ENCODE data around the gene RAMP3. TPM values are rescaled to one million over a fixed set of nuclear protein-coding genes. Genes with fewer than 3 reads are reported as not detected.
A peak's percentile ranks its signal among the peaks of the same experiment; 100 is the strongest.

RAMP3 gene
- total and polyA plus RNA-seq, 9 donors, result 2.9 to 26.0 (median 8.0) TPM

DNA sequence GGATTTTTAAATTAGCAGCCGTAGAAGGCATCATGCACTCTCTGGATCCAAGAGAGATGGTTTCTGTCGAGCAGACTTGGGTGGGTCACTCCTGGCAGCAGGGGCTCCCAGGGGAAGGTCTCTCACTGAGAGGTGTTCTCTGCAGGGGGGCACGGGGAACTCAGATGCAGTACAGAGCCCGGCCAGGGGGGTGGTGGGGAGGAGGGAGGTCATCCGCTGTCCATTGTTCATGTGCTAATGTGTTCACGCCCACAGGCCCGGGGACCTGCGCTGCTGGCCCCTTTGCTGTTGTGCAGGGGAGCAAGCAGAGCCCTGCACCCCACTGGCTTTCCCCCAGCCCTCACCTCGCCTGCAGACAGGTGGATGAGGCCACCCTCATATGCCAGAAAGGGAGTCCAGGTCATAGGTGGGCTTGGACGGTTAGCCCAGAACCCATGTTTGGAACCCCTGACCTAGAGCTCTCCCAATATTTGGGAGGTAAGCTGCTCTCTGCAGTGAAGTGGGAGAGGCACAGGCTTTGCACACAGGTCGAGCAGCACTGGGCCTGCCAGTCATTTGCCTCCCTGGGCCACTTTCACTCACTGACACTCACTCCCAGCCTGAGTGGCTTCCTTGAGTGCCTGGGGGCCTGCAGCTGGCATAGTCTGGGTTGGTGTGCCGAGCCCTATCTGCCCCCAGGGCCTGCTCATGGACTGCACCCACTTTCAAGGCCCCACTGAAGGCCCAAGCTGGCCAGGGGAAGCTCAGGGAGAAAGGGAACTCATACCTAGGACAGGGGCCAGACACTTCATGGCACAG lies 33.5 kb upstream of the RAMP3 start:
- no peak overlapping the region for H3K4me3 ChIP-seq
- 57 to 68% (median 61%) methylated on average over 12 of the region's 12 CpGs for WGBS, 3 donors
- H3K4me1 ChIP-seq (ENCODE audit: insufficient read depth), result no peaks in the 10 kb centered on the region
- no peak overlapping the region for H3K27ac ChIP-seq
- DNase-seq, result peak in 1 of 5 donors; percentile 5
- TF ChIP-seq POLR2A (IDR thresholded peaks at IDR 0.05) (no peak), EP300 (IDR thresholded peaks at IDR 0.05) (no peak)
- TF ChIP-seq, protein P1, sequence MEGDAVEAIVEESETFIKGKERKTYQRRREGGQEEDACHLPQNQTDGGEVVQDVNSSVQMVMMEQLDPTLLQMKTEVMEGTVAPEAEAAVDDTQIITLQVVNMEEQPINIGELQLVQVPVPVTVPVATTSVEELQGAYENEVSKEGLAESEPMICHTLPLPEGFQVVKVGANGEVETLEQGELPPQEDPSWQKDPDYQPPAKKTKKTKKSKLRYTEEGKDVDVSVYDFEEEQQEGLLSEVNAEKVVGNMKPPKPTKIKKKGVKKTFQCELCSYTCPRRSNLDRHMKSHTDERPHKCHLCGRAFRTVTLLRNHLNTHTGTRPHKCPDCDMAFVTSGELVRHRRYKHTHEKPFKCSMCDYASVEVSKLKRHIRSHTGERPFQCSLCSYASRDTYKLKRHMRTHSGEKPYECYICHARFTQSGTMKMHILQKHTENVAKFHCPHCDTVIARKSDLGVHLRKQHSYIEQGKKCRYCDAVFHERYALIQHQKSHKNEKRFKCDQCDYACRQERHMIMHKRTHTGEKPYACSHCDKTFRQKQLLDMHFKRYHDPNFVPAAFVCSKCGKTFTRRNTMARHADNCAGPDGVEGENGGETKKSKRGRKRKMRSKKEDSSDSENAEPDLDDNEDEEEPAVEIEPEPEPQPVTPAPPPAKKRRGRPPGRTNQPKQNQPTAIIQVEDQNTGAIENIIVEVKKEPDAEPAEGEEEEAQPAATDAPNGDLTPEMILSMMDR (IDR thresholded peaks at IDR 0.05), result no peak
- no peaks in the 10 kb centered on the region for H3K27me3 ChIP-seq
- H3K36me3 ChIP-seq, result no peaks in the 10 kb centered on the region
- intact Hi-C loops (cut with DNase I), result no loop called here
- no peaks in the 10 kb centered on the region for H3K9me3 ChIP-seq

DNA sequence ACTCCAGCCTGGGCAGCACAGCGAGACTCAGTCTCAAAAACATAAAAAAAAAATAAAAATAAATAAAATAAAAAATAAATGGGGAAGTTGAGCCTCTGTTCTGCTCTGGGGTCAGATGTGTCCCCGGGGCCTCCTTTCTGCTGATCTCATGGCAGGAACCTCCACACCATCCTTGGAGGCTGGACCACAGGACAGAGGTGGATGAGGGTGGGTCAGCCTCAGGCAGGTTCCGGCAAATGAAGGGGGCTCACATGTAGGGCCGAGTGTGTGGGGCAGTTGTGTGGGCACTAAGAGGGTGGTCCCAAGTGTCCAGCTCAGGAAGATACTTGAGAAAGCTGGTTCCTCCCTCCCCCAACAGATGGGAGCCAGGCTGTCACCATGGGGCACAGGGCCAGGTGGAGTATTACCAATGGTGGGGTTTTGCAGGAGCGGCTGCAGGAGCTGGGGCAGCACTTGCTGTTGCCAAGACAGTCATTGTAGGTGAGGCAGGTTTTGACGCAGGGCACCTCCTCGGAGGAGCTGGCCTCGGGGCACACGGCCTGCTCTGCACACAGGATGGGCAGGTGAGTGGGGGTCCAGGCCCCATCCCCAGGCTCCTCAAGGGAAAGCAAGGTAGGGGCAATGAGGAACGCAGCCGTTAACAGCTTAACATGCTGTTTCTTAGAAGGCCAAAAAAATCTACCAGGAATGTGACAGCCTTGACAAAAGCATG lies 32.2 kb upstream of the RAMP3 start:
- intact Hi-C loops (cut with DNase I), result no loop called here
- H3K27me3 ChIP-seq, result no peaks in the 10 kb centered on the region
- no peak for DNase-seq
- H3K9me3 ChIP-seq, result no peaks in the 10 kb centered on the region
- H3K27ac ChIP-seq, result no peak overlapping the region
- no peak for TF ChIP-seq EP300 (IDR thresholded peaks at IDR 0.05)
- no peak for TF ChIP-seq POLR2A (IDR thresholded peaks at IDR 0.05)
- TF ChIP-seq, protein P1 (IDR thresholded peaks at IDR 0.05), result no peak
- no peaks in the 10 kb centered on the region for H3K4me1 ChIP-seq (ENCODE audit: insufficient read depth)
- WGBS, 3 donors, result 89 to 91% (median 90%) methylated on average over 10 to 11 of the region's 11 CpGs
- H3K4me3 ChIP-seq, result no peak overlapping the region
- H3K36me3 ChIP-seq, result no peaks in the 10 kb centered on the region

DNA sequence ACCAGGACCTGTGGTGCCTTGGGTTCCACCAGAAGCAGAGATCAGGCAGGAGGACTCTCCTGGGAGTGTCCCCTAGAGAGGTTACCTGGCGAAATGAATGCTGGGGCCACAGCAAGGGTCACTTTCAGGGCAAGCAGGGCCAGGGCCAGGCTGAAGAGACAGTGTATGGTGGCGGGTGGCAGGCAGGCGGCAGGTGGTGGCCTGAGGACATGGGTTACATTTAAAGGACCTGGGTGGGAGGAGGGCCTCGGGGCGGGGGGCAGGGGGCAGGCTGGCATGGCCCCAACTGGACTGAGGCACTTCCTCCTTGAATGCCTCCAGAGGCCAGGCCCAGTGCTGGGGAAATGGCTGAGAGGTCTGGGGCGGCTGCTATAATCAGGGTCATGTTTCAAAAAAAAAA lies 31.4 kb upstream of the RAMP3 start:
- TF ChIP-seq POLR2A (IDR thresholded peaks at IDR 0.05) (no peak), EP300 (IDR thresholded peaks at IDR 0.05) (no peak)
- TF ChIP-seq, protein P1 (IDR thresholded peaks at IDR 0.05), result no peak
- intact Hi-C loops (cut with DNase I), result no loop called here
- Histone ChIP-seq H3K27me3 (no peaks in the 10 kb centered on the region), H3K4me1 (ENCODE audit: insufficient read depth) (no peaks in the 10 kb centered on the region), H3K4me3 (no peak overlapping the region), H3K36me3 (no peaks in the 10 kb centered on the region), H3K27ac (no peak overlapping the region), H3K9me3 (no peaks in the 10 kb centered on the region)
- WGBS, 3 donors, result 82 to 84% (median 84%) methylated on average over 5 to 6 of the region's 6 CpGs
- DNase-seq, result no peak

DNA sequence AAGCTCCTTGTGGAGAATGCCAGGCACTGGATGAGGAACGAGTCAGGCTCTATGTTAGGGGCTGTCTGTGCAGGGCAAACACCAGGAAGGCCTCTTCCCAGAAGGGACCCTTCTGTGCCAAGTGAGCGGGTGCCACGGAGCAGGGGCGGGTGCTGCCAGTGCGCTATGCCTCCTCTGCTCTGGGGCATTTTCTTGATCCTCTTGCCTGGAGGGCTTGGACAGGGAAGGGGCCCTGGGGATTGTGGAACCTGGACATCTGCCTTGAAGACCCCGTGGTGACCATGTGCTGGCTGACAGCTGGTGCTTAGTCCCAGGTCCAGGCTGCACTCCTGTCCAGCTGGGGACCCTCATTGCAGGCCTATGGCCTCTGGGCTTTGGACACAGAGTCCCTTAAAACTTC lies 30.7 kb upstream of the RAMP3 start:
- 78 to 89% (median 84%) methylated on average over 6 of the region's 6 CpGs for WGBS, 3 donors
- TF ChIP-seq, protein P1 (IDR thresholded peaks at IDR 0.05), result no peak
- intact Hi-C loops (cut with DNase I), result no loop called here
- no peak overlapping the region for H3K27ac ChIP-seq
- H3K4me3 ChIP-seq, result no peak overlapping the region
- no peaks in the 10 kb centered on the region for H3K36me3 ChIP-seq
- DNase-seq, result no peak
- H3K4me1 ChIP-seq (ENCODE audit: insufficient read depth), result no peaks in the 10 kb centered on the region
- H3K27me3 ChIP-seq, result no peaks in the 10 kb centered on the region
- H3K9me3 ChIP-seq, result no peaks in the 10 kb centered on the region
